ENCODE data around the gene CADM4.

DNA sequence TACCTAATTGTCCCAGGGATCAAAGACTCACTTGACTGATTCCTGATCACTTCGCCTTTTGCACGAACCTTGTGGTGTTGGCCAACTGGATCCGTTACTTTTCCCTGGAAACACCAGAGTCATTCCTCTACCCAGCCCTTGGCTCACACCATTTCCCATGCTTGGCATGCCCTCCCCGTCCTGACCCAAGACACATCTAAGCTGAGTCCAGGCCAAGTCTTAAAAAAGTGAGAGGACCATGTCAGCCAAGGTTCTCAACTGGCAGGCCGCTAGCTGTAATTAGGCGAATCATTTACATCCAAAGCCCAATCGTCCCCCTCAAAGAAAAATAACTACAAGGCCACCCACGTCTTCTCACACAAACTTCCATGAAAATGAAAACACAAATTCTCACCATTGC lies 18.8 kb upstream of the CADM4 start:
- TF ChIP-seq, protein P1, sequence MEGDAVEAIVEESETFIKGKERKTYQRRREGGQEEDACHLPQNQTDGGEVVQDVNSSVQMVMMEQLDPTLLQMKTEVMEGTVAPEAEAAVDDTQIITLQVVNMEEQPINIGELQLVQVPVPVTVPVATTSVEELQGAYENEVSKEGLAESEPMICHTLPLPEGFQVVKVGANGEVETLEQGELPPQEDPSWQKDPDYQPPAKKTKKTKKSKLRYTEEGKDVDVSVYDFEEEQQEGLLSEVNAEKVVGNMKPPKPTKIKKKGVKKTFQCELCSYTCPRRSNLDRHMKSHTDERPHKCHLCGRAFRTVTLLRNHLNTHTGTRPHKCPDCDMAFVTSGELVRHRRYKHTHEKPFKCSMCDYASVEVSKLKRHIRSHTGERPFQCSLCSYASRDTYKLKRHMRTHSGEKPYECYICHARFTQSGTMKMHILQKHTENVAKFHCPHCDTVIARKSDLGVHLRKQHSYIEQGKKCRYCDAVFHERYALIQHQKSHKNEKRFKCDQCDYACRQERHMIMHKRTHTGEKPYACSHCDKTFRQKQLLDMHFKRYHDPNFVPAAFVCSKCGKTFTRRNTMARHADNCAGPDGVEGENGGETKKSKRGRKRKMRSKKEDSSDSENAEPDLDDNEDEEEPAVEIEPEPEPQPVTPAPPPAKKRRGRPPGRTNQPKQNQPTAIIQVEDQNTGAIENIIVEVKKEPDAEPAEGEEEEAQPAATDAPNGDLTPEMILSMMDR (IDR thresholded peaks at IDR 0.05; ENCODE audit: poor library complexity), result no peak
- TF ChIP-seq EZH2 (IDR thresholded peaks at IDR 0.05; ENCODE audit: borderline replicate concordance), result no peak
